Measurements from ENCODE around the gene TMPRSS3.

Gene TMPRSS3

DNA sequence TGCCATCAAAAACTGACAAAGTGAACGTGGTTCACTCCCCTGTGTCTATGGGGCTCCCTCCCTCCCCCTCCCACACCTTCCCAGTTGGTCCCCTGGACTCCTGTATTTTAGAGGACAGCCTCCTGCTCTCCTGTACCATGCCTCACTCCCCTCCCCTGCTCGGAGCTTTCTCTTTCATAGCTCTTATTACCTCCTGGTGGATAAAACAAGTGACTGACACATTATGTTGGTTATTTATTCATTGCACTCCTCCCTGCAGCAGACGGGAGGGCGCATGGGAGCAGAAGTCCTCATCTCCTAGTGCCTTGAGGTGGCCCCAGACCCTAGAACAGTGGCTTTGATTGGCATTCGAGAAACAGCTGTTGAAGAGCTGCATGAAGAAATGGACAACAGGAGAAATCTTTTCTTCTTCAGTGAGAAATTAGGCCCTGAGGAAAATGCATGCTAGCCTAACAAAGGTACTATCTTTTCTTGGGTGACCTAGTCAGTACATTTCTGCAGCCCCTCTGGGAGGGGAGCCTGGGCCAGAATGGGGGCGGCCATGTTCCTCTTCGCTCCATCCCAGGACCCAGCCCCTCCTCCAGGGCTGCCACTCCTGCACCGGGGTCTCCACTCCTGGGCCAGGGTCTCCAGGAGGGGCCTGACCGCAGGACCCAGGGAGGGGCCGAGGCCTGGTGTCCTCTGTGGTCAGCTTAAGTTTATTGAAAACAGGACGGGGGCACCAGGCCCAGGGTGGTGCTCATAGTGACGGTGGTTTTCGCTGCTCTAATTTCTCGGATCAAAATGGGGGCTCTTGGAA lies 28.3 kb downstream of the TMPRSS3 start:
- no peak for DNase-seq

DNA sequence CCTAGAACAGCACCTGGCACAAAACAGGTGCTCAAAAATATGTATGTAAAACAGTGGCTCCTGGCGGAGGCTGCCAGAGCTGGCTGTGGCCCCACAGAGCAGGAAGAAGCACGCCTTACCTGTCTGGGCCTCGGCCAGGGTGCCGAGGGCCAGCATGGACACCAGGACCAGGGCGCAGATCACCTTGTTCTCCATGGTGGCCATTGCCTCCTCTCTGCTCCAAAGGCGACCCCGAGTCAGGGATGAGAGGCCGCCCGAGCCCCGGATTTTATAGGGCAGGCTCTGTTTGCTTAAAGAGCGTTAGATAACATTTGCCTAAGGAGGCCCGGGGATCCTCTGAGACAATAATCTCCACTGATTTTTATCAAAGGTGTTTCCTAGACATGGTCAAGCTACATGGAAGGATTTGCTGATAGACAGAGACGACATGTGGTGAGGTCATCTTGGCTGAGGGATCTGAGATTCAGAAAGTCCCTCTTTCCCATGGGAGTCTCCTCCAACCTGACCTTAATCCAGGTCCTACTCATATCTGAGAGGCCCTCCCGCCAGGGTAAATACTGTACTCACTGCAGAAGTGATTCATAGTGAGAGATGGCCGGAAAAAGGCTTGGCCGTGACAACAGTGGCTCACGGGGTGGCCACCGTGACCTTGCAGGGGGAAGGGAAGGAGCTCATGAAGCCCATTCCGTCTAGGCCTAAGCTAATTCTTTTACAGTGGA lies 29.4 kb downstream of the TMPRSS3 start, which contains the start of gene TFF1:
Gene TFF1, minus strand, starts transcription at position 244 of the 719 bp plus-strand sequence. Its CDS starts 40 bp downstream, at position 204.
- no peak for DNase-seq

DNA sequence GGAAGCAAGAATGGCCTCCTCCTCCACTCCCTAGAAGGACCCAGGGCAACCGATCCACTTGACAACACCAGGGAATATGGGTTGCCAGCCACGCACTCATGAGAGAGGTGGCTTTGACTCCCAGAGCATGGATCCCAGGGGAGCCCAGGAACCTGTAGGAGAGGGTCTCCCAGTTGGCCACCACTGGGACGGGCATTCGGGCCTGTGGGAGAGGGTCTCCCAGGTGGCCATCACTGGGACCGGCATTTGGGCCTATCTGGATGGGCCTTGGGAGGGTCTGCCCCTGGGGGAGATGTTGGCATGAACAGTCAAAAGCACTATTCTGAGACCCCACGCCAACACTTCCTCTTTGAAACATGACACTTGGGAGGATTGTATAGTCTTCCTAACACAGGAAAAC lies 30.1 kb downstream of the TMPRSS3 start:
- DNase-seq, result no peak

DNA sequence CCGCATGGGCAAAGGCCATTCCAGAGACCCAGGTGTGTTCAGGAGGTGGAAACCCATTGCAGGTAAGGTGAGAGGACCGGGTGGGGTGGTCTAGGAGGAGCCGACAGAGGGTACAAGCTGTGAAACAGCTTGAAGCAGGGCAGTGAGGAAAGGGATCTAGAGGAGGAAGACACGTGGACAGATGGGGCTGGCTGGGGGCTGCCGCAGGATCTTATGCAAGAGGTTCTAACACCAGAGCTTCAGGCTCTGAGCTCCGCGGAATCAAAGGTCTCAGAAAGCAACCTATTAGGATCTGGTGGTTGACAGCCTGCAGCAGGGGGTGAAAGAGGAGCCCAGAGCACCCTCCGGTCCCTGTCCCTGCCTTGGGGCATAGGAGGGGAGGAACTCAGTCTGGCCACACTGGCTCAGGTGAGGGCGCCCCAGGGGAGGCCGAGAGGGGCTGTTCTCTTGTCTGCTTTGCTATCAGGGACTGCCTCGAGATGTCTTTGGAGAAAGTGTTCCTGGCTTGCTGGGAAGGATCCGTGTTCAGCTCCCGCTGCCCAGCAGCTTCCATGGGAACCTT lies 31.5 kb downstream of the TMPRSS3 start:
- no peak for DNase-seq

DNA sequence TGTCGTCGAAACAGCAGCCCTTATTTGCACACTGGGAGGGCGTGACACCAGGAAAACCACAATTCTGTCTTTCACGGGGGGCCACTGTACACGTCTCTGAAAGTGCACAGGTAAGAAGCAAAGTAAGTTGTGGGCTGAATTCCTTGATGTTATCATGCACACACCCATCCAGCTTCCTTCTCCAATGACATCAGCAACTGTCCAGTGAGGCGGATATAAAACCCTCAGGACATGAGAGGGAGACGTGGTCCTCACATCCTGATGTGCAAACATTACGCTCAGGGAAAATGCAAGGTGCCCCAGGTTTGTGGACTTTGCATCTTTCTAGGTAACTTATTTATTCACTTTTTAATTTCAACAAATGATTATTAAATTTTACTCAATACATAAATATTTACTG lies 32.5 kb downstream of the TMPRSS3 start:
- no peak for DNase-seq

DNA sequence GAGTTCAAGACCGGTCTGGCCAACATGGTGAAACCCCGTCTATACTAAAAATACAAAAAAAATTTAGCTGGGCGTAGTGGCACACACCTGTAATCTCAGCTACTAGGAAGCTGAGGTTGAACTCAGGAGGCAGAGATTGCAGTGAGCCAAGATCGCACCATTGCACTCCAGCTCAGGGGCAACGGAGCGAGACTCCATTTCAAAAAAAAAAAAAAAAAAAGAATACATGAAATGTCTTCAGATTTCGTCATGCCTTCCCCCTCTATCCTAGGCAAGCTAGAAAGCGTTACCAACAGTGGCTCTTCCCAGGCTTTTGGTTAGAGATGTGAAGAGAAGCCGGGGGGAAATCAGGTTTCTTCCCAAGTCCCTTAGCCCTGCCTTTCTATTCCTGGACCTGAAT lies 33.2 kb downstream of the TMPRSS3 start:
- DNase-seq, result no peak

DNA sequence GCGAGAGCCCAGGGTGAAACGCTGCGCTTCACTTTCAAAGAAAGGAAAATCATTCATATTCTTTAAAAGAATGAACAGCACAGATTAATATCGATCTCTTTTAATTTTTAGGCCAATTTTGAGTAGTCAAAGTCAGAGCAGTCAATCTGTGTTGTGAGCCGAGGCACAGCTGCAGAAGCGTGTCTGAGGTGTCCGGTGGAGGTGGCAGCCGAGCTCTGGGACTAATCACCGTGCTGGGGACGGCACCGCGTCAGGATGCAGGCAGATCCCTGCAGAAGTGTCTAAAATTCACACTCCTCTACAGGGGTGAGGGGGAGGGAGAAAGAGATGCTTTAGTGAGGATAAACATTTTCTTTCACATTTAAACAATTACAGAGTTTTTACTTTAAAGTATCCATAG lies 33.7 kb downstream of the TMPRSS3 start:
- no peak for DNase-seq

DNA sequence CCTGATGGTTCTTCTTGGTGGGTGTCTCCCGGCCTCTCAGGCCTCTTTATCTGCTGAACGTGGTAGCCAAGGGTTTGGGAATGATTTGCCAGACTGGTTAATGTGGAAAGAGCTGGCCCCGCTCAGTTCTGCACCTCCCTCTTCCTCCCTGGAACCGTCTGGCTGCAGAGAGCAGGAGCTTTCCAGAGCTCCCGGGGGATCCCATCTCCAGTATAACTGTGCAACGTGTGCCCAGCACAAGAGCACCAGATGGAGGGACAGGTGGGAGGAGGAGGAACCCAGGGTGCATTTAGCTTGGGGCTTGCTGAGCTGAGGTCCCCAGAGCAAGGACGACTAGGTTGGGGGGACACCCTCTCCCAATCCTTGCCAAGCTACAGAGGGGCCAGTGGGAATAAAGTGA lies 34.6 kb downstream of the TMPRSS3 start:
- no peak for DNase-seq

DNA sequence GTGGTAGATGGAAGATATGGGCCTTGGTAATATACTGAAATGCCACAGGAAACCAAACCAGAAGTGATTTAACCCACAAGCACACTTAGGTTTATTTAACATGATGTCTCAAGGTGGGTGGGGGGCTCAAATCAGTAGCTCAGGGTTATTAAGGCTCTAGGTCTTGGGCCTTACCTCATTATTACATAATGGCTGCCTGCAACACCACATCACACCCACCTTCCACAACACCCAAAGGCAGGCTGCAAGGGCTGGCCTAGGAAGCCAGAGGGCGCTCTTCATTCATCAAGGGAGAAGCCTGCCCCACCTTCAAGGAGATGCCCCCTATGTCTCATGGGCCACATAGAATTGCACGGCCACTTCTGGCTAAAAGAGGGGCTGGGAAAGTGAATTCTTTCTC lies 35.5 kb downstream of the TMPRSS3 start:
- DNase-seq, result peak; percentile 45

DNA sequence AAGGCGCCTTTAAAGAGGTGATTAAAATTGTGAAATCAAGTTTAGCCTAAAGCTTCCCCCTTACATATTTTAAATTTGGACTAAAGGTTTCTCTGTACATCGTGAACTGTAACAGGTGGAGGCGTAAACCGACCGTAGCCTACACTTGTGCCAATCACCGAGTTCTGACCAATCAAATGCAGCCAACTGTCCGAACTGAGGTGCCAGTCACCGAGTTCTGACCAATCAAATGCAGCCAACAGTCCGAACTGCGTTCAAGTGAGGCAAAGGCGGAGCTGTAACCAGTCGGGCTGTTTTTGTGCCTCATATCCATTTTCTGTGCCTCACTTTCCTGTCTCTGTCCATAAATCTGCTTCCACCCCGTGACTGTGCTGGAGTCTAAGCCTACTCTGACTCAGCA lies 36.9 kb downstream of the TMPRSS3 start:
- DNase-seq, result no peak

DNA sequence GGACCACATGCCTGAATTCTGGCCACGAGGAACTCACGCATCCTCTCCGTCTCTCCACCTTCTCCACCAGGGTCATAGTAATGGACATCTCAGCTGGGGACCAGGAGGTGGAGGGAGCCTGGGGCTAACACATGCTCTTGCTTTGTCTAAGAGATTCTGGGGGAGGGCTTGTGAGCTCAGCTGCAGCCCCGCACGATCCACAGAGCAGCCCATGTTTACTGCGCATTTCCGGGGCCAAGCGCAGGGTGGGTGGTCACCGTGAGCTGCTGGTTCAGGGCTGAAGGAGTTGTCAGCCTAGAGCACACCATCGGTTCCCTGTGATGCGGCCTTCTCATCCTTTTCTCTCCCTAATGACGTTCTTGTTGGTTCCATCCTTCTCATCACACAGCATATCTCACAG lies 37.6 kb downstream of the TMPRSS3 start:
- DNase-seq, result no peak

DNA sequence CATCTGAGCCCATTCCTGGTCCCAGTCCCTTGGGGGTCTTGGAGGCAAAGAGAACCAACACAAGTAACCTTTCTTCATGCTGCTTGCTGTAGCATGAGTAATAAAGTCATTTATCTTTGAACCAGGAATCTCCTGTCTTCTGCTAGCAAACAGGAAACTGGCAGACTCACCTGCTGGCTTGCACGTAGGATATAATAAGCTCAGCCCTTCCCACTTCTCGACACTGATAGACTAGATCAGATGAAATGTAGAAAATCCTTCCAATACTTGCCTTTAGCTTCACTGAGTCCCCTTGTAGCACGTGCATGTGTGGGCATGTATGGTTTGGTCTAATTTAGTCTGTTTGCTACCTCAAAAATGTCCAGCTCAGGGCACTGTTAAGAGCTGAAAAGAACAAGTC lies 38.5 kb downstream of the TMPRSS3 start:
- no peak for DNase-seq

DNA sequence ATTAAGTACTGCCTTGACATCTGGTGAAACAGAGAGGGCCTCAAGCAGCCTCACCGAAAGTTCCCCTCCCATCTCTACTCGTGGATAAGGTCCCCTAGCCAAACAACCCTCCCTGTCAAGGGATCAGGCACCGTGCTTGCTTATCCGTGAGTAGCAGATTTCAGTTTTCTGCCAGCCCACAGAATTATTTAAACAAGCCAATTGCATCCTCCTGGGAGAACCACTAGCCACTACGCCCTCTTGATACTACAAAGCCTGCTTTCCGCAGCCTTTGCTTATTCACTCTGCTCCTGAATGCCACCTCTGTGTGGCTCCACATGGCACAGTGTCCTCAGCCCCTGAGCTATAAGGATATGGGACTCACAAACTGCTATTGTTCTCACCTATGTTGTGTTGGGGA lies 39.2 kb downstream of the TMPRSS3 start:
- DNase-seq, result no peak

DNA sequence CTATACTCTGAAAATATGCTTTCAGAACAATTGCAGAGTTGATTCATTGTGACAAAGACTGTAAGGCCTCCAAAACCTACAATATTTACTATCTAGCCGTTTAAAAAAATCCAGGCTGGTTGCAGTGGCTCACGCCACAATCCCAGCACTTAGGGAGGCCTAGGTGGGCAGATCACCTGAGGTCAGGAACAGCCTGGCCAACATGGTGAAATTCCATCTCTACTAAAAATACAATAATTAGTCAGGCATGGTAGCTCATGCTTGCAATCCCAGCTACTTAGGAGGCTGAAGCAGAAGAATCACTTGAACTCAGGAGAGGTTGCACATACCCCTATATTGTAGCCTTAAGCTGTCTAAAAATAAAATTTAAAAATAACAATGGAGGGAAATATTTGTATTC lies 39.8 kb downstream of the TMPRSS3 start:
- no peak for DNase-seq

DNA sequence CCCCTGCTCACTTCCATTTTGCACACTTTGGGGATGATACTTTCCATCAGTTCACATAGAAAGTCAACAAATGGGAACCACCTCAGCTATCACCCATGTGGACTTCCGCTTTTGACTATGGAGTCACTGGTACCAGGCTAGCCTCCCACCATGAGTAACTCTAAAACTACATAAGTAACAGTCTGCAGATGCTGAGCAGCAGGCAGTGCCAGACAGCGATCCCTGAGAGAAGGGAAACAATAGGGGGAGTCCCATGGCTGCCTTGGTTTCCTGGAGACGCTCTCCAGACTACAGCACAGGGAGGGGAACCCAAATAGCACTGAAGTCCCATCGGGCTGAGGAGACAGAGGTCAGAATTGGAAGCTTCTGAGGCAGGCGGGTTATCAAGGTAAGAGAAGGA lies 42.2 kb downstream of the TMPRSS3 start:
- DNase-seq, result no peak

DNA sequence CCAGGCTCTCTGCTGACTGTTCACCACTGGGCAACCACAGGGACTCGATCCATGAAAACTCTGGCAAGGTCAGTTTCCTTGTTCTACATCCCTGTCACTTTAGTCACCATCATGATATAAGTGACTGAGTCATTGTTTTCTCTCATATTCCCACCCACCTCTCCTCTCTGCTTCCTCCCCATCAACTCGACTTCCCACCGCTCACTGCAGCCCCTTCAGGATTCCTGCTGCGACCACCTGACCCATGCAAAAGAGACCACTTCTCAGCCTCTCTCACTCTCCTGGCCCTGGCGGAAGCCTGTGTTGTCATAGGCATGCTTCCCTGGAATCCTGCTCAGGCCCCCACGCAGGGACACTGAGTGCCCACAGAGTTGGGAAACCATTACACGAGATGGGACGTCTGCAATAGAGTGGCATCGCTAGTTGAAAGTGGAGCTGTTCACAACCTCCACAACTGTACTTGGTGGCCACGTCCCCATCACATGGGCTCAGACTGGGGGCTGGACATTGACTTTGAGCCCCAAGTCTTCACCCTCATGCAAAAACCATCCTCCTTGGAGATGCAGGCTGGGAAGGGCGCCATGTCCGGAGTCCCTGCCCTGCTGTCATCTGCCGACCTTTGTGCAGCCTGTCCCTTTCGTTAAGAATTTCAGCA lies 43.3 kb downstream of the TMPRSS3 start:
- DNase-seq, result no peak

DNA sequence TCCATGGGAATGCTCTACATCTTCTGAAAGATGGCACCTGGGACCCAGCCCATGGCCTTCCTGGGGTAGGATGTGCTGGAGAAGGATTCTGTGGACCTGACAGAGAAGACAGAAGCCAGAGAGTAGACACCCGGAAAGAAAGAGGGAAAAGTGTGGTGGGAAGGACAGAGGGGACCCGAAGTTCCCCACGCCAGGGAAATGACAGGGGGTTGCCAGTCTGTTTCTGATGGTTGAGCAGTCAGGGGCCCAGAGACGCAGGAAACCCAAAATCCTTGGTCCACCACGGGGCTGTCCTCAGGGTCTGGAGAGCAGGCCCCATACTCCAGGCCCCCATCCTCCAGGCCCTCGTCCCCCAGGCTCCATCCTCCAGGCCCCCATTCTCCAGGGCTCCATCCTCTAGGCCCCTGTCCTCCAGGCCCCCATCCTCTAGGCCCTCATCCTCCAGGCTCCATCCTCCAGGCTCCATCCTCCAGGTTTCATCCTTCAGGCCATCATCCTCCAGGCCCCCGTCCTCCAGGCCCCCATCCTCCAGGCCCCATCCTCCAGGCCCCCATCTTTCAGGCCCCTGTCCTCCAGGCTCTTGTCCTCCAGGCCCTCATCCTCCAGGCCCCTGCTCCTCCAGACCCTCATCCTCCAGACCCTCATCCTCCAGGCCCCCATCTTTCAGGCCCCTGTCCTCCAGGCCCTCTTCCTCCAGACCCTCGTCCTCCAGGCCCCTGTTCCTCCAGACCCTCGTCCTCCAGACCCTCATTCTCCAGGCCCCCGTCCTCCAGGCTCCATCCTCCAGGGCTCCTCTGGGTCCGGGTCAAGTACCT lies 44.0 kb downstream of the TMPRSS3 start:
- no peak for DNase-seq

DNA sequence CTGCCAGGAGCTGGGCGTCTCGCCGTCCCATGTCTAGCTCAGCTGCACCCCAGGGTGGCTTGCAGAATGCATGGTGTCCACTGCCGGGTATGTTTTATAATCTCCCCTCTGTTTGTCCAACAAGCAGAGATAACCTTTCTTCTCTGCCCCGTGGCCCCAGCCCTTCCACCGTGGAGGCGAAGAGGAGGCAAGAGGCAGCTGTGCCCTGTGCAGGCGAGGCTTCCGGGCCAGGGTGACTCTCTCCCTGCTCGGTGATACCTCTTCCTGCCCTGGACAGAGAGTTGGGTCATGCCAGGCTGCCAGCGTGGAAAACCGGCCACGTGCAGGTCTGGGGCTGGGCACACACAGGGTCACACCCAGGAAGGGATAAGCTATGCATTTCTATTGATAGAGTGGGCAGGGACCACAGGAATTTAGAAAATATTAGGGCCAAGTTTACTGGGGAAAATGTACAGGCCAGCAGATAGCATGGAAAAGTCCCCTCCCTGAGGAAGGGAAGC lies 44.9 kb downstream of the TMPRSS3 start, which contains the start of gene TFF2:
Gene TFF2, minus strand, starts transcription at position 68 of the 500 bp plus-strand sequence. Its CDS starts 37 bp downstream, at position 31.
- no peak for DNase-seq

DNA sequence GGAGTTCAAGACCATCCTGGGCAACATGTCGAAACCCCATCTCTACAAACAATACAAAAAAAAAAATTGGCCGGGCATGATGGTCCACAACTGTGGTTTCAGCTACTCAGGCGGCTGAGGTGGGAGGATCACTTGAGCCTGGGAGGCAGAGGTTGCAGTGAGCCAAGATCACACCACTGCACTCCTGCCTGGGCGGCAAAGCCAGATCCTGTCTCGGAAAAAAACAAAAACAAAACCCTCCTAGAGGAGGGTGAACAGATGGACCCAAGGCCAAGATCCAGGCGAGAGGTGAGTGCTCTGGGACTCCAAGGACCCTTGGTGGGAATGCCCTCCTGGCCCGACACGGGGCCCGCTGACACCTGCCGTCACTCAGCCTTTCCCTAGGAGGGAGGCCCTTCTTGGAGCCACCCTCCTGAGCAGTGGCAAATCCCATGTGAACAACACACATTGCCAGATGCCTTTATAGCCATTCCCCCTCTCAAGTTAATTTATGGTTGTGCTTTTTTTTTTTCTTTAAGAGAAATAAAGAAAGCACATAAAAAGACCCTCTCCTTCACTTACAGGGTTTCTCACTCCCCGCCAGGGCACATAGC lies 45.4 kb downstream of the TMPRSS3 start:
- DNase-seq, result no peak

DNA sequence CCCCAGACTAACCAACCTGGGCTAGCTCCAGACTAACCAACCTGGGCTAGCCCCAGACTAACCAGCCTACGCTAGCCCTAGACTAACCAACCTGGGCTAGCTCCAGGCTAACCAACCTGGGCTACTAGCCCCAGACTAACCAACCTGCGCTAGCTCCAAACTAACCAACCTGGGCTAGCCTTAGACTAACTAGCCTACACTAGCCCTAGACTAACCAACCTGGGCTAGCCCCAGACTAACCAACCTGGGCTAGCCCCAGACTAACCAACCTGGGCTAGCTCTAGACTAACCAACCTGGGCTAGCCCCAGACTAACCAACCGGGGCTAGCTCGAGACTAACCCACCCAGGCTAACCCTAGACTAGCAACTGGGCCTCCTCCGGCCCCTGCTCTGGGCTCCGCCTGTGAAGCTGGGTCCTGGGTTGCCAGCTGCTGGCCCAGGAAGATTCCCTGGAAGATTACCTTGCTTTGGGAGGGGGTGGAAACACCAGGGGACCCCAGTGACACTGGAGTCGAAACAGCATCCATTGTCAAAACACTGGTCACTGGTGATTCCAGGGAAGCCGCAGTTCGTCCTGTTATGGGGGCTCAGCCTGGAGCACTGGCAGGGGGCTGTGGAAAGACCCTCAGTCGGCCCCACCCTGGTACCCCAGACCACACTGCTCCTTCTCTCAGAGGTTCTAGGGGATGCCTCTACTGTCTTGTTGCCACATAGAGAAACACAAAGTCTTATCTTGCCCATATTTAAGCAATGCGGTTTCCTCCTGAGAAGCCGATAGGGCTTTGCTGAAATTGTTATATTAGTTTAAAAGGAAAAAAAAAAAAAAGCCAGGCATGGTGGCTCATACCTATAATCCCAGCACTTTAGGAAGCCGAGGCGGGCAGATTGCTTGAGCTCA lies 46.2 kb downstream of the TMPRSS3 start:
- no peak for DNase-seq

DNA sequence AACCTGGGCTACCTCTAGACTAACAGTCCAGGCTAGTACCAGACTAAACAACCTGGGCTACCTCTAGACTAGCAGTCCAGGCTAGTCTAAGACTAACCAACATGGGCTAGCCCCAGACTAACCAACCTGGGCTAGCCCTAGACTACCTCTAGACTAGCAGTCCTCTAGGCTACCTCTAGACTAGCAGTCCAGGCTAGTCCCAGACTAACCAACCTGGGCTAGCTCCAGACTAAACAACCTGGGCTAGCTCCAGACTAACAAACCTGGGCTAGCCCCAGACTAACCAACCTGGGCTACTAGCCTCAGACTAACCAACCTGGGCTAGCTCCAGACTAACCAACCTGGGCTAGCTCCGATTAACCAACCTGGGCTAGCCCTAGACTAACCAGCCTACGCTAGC lies 47.1 kb downstream of the TMPRSS3 start:
- no peak for DNase-seq

Data from activated CD4-positive, alpha-beta T cell treated with anti-CD3 and anti-CD28 coated beads for 48 hours (primary cell).